Hematopoietic multipotent progenitor cell treated with erythropoietin and hydrocortisone succinate and interleukin-3 and kit ligand, for 8 days (in vitro differentiated cells): ENCODE results near the gene LCN10.
A peak's percentile ranks its signal among the peaks of the same experiment; 100 is the strongest.

Experiments used
- DNase-seq: peaks from one replicate; pipeline ENCODE4 v3.0.0-alpha.2; 2015

Gene LCN10

GRCh38 chr9:136753371-136754058, 10.8 kb upstream of the LCN10 start:
- DNase-seq = no peak

- no peak for DNase-seq
Observed at GRCh38 chr9:136751814-136752213, 9.1 kb upstream of the LCN10 start.

GRCh38 chr9:136751244-136751643, 8.5 kb upstream of the LCN10 start:
- no peak for DNase-seq

DNA sequence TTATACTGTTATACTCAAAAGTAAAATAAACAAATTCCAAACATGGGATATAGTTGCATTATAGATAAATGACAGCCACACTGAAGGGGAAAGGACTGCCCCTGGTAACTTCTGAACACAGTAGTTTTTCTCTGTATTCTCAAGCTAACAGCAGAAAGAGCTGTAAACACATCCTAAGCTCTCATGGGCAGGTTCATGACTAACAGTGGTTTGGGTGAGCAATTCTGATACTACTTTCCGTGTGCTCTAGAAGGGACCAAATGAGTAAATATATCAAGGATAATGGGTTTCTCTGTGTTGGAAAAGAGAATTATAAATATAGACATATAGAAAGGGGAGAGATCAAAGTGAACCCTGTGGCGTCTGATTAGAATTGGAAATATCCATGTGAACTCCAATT, 7.8 kb upstream of the LCN10 start:
- no peak for DNase-seq

DNA sequence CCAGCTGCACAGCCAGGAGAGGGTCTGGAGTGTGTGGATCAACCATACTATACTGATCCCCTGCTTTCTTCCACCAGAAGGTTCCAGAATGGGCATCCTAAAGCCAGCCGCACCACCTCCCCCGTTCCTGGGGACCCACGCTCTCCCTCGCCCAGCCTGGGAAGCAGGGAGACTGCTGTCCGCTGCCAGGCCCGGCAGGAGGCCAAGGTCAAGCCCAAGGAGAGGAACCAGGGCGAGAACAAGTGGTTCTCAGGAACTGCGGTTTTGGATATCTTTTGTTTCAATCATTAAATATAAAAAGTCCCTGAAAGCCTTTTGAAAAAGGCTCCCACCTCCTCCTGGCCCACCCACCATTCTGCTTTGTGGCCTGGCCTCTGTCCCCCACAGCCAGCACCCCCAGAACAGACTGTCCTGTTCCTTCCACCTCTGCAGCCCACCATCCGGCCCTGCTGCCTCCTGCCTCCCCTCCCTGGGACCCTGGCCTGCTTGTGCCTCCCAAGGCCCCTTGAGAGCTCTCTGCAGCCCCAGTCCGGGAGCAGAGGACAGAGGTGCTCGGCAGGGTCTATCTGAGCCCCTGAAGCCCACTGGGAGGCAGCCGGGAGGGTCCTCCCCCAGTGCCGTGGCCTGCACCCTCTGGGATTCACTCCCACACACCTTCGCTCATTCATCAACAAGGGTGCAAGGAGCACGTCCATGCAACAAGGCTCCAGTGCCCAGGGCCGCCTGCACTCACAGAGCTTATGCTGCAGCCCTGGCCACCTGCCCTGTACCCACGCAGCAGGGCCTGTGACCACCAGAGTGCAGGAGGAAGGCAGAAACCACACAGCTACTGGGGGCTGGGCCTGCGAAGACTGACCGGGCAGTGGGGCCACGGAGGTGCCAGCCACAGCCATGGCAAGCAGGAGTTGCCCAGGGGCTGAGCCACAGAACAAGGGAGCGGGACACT, 6.2 kb upstream of the LCN10 start:
- no peak for DNase-seq

- DNase-seq = no peak
Observed at GRCh38 chr9:136748201-136748600, 5.5 kb upstream of the LCN10 start, which contains the start of gene LCN6. LCN6 (minus strand) TSS chr9:136748525; CDS start chr9:136748483, 42 bp downstream.

- DNase-seq = no peak
Observed at GRCh38 chr9:136747161-136748060, 4.7 kb upstream of the LCN10 start.

DNA sequence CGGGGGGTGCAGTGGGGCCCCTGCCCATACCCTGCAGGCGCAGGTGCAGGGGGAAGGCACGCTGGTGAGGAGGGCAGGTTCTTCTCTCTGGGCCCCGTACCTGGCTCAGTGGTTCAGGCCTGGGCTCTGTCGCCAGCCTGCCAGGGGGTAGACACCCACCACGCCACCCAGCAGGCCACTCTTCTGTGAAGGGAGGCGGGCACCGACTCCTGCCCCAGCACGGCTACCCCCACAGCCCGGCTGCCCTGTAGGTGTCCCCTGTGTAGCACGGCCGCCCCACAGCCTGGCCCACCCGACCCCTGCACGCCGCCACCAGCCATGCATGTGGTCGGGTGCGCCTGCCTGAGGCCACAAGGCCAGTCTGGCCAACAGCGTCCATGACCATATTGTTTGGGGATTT, 3.9 kb upstream of the LCN10 start:
- no peak for DNase-seq

DNA sequence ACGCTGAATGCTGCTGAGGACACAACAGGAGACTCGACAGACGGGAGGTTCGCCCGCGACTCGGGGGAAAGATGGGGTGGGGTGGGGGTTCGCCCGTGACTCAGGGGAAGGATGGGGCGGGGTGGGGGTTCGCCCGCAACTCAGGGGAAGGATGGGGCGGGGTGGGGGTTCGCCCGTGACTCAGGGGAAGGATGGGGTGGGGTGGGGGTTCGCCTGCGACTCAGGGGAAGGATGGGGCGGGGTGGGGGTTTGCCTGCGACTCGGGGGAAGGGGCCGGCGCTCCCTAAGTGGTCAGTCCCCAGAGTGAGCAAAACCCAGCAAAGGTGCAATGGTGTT, 3.4 kb upstream of the LCN10 start:
- DNase-seq = no peak

- no peak for DNase-seq
Observed at GRCh38 chr9:136745389-136746154, 2.8 kb upstream of the LCN10 start.

DNA sequence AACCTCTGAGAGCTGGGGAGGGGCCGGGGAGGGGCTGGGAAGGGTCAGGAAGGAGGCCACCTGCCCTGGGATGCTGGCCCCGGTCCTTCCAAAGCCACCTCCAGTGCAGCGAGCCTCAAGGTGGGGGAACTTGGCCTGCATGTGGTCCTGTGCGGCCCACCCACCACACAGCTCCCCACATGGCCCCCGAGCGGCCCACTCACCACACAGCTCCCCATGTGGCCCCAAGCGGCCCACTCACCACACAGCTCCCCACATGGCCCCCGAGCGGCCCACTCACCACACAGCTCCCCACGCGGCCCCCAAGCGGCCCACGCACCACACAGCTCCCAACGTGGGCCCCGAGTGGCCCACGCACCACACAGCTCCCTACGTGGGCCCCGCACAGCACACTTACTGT, 2.0 kb upstream of the LCN10 start:
- DNase-seq = no peak

- DNase-seq = no peak
Observed at GRCh38 chr9:136743639-136744211, 985 bp upstream of the LCN10 start.

GRCh38 chr9:136741883-136742571, 713 bp downstream of the LCN10 start:
- no peak for DNase-seq

GRCh38 chr9:136740971-136741882, 1.5 kb downstream of the LCN10 start:
- DNase-seq = peak; percentile 30

- no peak for DNase-seq
Observed at GRCh38 chr9:136740491-136740890, 2.2 kb downstream of the LCN10 start.

DNA sequence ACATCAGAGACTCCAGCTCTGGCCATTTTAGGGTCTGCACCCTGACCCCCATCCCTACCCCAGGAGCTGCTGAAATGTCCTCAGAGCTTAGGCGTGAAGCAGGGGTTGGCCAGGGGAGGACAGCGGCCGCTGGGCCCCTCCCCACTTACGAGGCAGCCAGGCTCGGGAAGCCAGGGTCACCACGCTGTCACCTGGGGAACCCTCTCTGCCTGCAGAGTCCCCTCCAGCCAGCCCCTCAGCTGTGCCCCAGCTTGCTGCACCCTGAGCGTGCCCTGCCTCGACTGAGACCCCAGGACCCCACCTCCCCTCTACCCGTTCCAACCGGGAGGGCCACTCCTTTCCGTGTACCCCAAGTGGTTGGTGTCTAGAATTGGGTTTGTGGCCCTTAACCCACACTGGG, 2.7 kb downstream of the LCN10 start:
- DNase-seq = no peak

DNA sequence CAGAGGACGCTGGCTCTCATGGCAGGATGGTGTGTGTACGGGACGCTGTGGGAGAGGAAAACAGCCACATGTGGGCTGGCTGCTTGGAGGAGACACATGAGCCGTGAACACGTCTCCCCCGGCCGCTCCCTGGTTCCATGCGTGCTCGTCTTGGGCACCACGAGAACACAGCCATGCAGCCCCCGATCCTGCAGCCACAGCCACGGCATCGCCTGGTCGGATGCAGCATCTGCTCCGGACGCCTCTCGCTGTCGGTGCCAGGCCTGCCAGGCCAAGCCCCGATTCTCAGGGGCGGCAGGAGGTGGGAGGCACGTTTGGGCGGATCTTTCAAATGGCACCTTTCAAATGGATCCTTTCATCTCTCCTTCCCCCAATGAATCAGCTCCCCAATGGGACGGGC, 3.2 kb downstream of the LCN10 start:
- no peak for DNase-seq

DNA sequence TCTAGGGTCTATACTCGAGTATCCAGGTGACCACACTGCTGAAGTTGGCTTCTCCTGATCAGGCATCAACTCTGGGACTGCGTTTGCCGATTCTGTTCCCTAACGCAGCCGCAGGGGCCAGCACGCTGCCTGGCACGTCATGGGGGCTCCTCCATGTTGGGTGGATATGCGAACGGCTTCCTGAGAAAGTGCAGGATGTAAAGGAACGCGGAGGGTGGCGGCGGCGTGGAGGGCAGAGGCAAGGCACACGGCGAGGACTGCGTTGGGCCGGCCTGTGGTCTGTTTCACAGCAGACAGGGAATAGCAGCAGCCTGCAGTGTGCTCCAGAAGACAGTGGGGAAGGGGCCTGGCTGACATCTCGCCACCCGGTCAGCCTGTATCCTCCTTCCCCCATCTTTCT, 3.8 kb downstream of the LCN10 start:
- DNase-seq = no peak

DNA sequence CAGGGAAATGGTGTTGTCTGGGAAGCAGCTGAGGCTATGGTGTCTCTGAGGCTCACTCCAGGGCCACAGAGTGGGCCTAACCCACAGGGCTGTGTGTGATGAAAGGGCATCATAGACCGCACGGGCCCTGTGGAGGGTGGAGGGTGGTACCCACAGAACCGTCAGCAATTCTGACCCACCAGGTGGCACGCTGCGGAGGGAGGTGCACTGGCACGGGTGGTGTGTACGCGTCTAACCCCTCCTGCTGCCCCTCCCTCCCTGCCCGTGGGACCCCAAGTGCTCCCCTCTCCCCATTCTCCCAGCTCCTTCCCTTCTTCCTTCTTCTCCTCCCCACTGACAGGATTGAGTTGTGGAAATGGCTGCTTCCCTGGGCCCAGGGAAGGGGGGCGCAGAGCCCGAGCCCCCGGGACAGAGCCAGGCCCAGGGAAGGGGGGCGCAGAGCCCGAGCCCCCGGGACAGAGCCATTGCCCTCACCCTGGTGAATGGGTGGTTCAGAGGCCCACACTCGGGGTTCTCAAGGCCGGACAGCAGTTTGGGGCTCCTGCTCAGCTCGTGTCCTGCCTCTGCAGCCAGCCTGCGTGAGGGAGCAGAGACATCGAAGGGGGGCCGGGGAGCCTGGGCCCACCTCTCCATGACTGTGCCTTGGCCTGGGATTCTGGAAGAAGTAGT, 6.8 kb downstream of the LCN10 start:
- no peak for DNase-seq
